Suprapubic skin (tissue), 3 donors: ENCODE measurements around the gene SCN7A.

Experiments used
- POLR2A ChIP-seq, 2 donors: fragments of 450-650 bp; IDR thresholded peaks; one replicate each; pipeline ENCODE4 v1.6.1; 2017; ENCODE audit warnings: antibody characterized with exemption in 2 of 2, mild to moderate bottlenecking in 2 of 2, moderate library complexity in 2 of 2
- TF ChIP-seq, protein P1 (sequence below), 2 donors: fragments of 200-600 bp in 1 of 2; fragments of 450-650 bp in 1 of 2; sonication (generic) in 1 of 2; IDR thresholded peaks; one replicate each; pipeline ENCODE4 v1.5.1; 2016 to 2019; ENCODE audit warnings: antibody characterized with exemption in 2 of 2, mild to moderate bottlenecking in 1 of 2, moderate library complexity in 1 of 2

DNA sequence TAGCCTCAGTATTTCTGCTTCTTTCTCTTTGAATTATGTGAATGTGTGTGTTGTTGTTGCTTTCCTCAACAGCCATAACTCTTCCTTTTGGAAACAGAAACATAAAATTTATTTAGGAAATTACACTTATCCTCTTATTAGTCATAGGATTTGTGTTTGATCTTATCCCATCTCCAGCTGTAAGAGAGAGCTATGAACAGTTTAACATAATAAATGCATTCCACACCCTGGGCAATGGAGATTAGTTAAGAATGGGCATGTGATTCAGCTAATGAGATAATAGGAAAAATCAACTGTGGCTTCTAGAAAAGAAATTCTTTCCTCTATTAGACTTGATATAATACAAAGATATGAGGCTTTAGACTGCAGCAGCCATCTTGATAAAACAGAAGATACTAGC lies 55.0 kb downstream of the SCN7A start:
- no peak for TF ChIP-seq POLR2A (IDR thresholded peaks at IDR 0.05)
- TF ChIP-seq, protein P1, sequence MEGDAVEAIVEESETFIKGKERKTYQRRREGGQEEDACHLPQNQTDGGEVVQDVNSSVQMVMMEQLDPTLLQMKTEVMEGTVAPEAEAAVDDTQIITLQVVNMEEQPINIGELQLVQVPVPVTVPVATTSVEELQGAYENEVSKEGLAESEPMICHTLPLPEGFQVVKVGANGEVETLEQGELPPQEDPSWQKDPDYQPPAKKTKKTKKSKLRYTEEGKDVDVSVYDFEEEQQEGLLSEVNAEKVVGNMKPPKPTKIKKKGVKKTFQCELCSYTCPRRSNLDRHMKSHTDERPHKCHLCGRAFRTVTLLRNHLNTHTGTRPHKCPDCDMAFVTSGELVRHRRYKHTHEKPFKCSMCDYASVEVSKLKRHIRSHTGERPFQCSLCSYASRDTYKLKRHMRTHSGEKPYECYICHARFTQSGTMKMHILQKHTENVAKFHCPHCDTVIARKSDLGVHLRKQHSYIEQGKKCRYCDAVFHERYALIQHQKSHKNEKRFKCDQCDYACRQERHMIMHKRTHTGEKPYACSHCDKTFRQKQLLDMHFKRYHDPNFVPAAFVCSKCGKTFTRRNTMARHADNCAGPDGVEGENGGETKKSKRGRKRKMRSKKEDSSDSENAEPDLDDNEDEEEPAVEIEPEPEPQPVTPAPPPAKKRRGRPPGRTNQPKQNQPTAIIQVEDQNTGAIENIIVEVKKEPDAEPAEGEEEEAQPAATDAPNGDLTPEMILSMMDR (IDR thresholded peaks at IDR 0.05), result no peak
